Mesenchymal stem cell (in vitro differentiated cells and primary cell): ENCODE data around the gene ATG7.

ENCODE experiments used
- DNase-seq: peaks from one replicate; pipeline ENCODE4 v3.0.0-alpha.2; 2013
- H2AFZ ChIP-seq: one replicate; pipeline ENCODE4 v1.6.1; 2013; ENCODE audit warnings: low read depth, mild to moderate bottlenecking, control low read depth, inconsistent platforms, low read length, moderate library complexity
- H2AK5ac ChIP-seq: 2 replicates; pipeline ENCODE4 v1.6.1; 2013; ENCODE audit warnings: low read length, moderate library complexity, mild to moderate bottlenecking, inconsistent platforms; ENCODE audit not compliant: severe bottlenecking
- H2BK120ac ChIP-seq: one replicate; pipeline ENCODE4 v1.6.1; 2013; ENCODE audit warnings: low read depth, mild to moderate bottlenecking, inconsistent platforms, low read length, moderate library complexity
- H2BK12ac ChIP-seq, 2 experiments: one replicate each; pipeline ENCODE4 v1.6.1; 2013; ENCODE audit warnings: inconsistent platforms in 2 of 2, low read length in 2 of 2, mild to moderate bottlenecking in 2 of 2, moderate library complexity in 2 of 2, control low read depth in 1 of 2
- H2BK15ac ChIP-seq: one replicate; pipeline ENCODE4 v1.6.1; 2013; ENCODE audit warnings: mild to moderate bottlenecking, low read depth, inconsistent platforms; ENCODE audit not compliant: poor library complexity, severe bottlenecking
- H2BK5ac ChIP-seq: 2 replicates; pipeline ENCODE4 v1.6.1; 2013; ENCODE audit warnings: low read depth, mild to moderate bottlenecking, low read length, control low read depth, inconsistent platforms; ENCODE audit not compliant: poor library complexity, severe bottlenecking
- H3K14ac ChIP-seq, 2 experiments: one replicate each; pipeline ENCODE4 v1.6.1; 2013; ENCODE audit warnings: inconsistent platforms in 2 of 2, low read length in 2 of 2, control low read depth in 1 of 2, mild to moderate bottlenecking in 1 of 2, moderate library complexity in 1 of 2
- H3K18ac ChIP-seq, 2 experiments: one replicate each; pipeline ENCODE4 v1.6.1; 2013; ENCODE audit warnings: inconsistent platforms in 2 of 2, low read length in 2 of 2, control low read depth in 1 of 2, low read depth in 1 of 2, mild to moderate bottlenecking in 1 of 2
- H3K23ac ChIP-seq, 2 experiments: one replicate each; pipeline ENCODE4 v1.6.1; 2013; ENCODE audit warnings: inconsistent platforms in 2 of 2, low read length in 2 of 2, mild to moderate bottlenecking in 2 of 2, moderate library complexity in 2 of 2, control low read depth in 1 of 2
- H3K27ac ChIP-seq: 2 replicates; pipeline ENCODE4 v1.5.1; 2013; ENCODE audit warnings: mild to moderate bottlenecking, moderate library complexity, low read length, control low read depth, inconsistent platforms; ENCODE audit not compliant: poor library complexity, severe bottlenecking
- H3K27me3 ChIP-seq, 2 experiments: 2 replicates each; pipeline versions ENCODE4 v1.6.1 to v1.7.0; 2013; ENCODE audit warnings: low read length in 2 of 2, mild to moderate bottlenecking in 2 of 2, moderate library complexity in 2 of 2, control low read depth in 1 of 2, inconsistent platforms in 1 of 2; ENCODE audit not compliant: control insufficient read depth in 1 of 2, insufficient read depth in 1 of 2
- H3K36me3 ChIP-seq, 2 experiments: 2 replicates each; pipeline versions ENCODE4 v1.6.1 to v1.7.0; 2013; ENCODE audit warnings: low read length in 2 of 2, control low read depth in 1 of 2, inconsistent platforms in 1 of 2, low read depth in 1 of 2, mild to moderate bottlenecking in 1 of 2; ENCODE audit not compliant: insufficient read depth in 2 of 2, control insufficient read depth in 1 of 2
- H3K4ac ChIP-seq, 2 experiments: one replicate each; pipeline ENCODE4 v1.6.1; 2013; ENCODE audit warnings: inconsistent platforms in 2 of 2, low read length in 2 of 2, mild to moderate bottlenecking in 2 of 2, moderate library complexity in 2 of 2, control low read depth in 1 of 2, low read depth in 1 of 2
- H3K4me1 ChIP-seq: 2 replicates; pipeline ENCODE4 v1.6.1; 2013; ENCODE audit warnings: low read depth, low read length, control low read depth; ENCODE audit not compliant: control insufficient read depth, insufficient read depth
- H3K4me2 ChIP-seq: 2 replicates; pipeline ENCODE4 v1.6.1; 2013; ENCODE audit warnings: low read length, mild to moderate bottlenecking, inconsistent platforms; ENCODE audit not compliant: poor library complexity, severe bottlenecking
- H3K4me3 ChIP-seq, 2 experiments: 2 replicates each; pipeline versions ENCODE4 v1.5.1 to v1.7.0; 2013; ENCODE audit warnings: low read length in 2 of 2, mild to moderate bottlenecking in 2 of 2, control low read depth in 1 of 2, low read depth in 1 of 2; ENCODE audit not compliant: insufficient read depth in 1 of 2
- H3K79me1 ChIP-seq: replicated peaks from 2 replicates; pipeline ENCODE4 v1.6.1; 2013; ENCODE audit warnings: mild to moderate bottlenecking, control low read depth, low read length, inconsistent platforms; ENCODE audit not compliant: poor library complexity, severe bottlenecking
- H3K9ac ChIP-seq: 2 replicates; pipeline ENCODE4 v1.7.0; 2013; ENCODE audit warnings: mild to moderate bottlenecking, low read length, moderate library complexity
- H3K9me3 ChIP-seq: 2 replicates; pipeline ENCODE4 v1.7.0; 2013; ENCODE audit warnings: mild to moderate bottlenecking, low read length; ENCODE audit not compliant: control insufficient read depth
- H4K8ac ChIP-seq: one replicate; pipeline ENCODE4 v1.6.1; 2013; ENCODE audit warnings: inconsistent platforms, mild to moderate bottlenecking, low read length, moderate library complexity
- H4K91ac ChIP-seq: one replicate; pipeline ENCODE4 v1.6.1; 2013; ENCODE audit warnings: mild to moderate bottlenecking, low read length, inconsistent platforms
- WGBS: methylation state at CpG from one replicate; pipeline ENCODE4 v1.1.7; 2013; ENCODE audit warnings: mixed read lengths; 5-methylcytosine and 5-hydroxymethylcytosine counted together

ATG7 gene

DNA sequence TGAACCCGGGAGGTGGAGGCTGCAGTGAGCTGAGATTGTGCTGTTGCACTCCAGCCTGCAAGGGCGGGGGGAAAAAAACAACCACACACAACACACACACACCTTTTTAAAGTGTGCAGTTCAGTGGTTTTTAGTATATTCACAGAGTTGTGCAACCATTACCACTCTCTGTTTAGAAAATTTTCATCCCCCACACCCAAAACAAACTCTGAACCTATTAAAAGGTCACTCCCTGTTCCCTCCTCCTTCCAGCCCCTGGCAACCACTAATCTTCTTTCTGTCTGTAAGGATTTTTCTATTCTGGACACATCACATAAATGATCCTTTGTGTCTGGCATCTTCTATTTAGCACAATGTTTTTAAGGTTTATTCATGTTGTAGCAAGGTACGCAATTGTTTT, 159.1 kb downstream of the ATG7 start:
- Histone ChIP-seq H3K4me3 (no peak overlapping the region), H3K9ac (no peak overlapping the region), H2BK12ac (no peak overlapping the region), H3K36me3 (peaks cover 0 to 15% of the 10 kb centered on the region in 2 experiments), H3K4ac (no peak overlapping the region), H3K23ac (no peak overlapping the region), H3K27me3 (no peaks in the 10 kb centered on the region), H2BK15ac (no peak overlapping the region), H3K18ac (no peak overlapping the region), H2AK5ac (no peak overlapping the region), H3K4me1 (peaks cover 3% of the 10 kb centered on the region), H3K79me1 (peaks cover 9% of the 10 kb centered on the region), H2BK5ac (no peak overlapping the region), H3K4me2 (no peak overlapping the region), H3K27ac (no peak overlapping the region), H2AFZ (no peak overlapping the region), H3K9me3 (no peaks in the 10 kb centered on the region), H2BK120ac (no peak overlapping the region), H3K14ac (no peak overlapping the region), H4K8ac (no peak overlapping the region), H4K91ac (no peak overlapping the region)
- DNase-seq = no peak
- 100% methylated on average over 1 of the region's 3 CpGs for WGBS

DNA sequence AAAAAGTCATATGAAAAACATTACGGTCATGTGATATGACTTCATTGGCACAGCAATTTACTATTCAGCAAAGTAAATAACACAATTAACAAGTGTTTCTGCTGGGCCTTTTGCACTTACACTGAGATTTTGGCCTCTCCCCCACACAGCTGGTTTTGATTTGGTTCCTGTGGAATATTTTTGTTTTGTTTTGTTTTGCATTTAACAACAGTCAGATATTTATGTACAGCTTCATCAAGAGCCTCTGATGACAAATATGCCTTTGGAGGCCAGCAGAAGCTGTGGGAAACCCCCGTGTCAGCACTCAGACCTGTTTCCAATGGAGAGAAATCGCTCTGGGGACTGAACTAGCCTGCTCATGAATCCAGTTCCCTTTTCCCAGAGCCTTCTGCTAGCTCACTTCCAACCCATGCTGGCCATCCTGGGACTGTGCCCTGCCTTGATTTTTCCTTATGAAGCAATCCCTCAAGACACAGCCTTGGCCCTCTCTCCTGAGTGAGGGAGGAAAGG, 161.9 kb downstream of the ATG7 start:
- peak overlapping the region; percentile 84 for H2AK5ac ChIP-seq
- peak overlapping the region; percentile 51 for H4K8ac ChIP-seq
- DNase-seq = peak; percentile 67
- no peaks in the 10 kb centered on the region for H3K9me3 ChIP-seq
- H3K9ac ChIP-seq = peak overlapping the region; percentile 85
- peak overlapping the region; percentile 36 for H4K91ac ChIP-seq
- peak overlapping the region in 1 of 2 experiments; percentile 46 for H3K4me3 ChIP-seq
- no peak overlapping the region for H2BK12ac ChIP-seq
- no peak overlapping the region for H2BK15ac ChIP-seq
- H3K4ac ChIP-seq = no peak overlapping the region
- no peaks in the 10 kb centered on the region for H3K27me3 ChIP-seq
- H3K14ac ChIP-seq = peak overlapping the region in 1 of 2 experiments; percentile 49
- no peak overlapping the region for H3K23ac ChIP-seq
- peaks cover 9% of the 10 kb centered on the region for H3K79me1 ChIP-seq
- H2BK5ac ChIP-seq = peak overlapping the region; percentile 62
- no peak overlapping the region for H2AFZ ChIP-seq
- peaks cover 3% of the 10 kb centered on the region for H3K4me1 ChIP-seq
- H3K18ac ChIP-seq = peak overlapping the region in 1 of 2 experiments; percentile 41
- H2BK120ac ChIP-seq = no peak overlapping the region
- H3K27ac ChIP-seq = peak overlapping the region; percentile 54
- H3K4me2 ChIP-seq = no peak overlapping the region
- 82% methylated on average over 3 of the region's 3 CpGs for WGBS
- H3K36me3 ChIP-seq = no peaks in the 10 kb centered on the region

DNA sequence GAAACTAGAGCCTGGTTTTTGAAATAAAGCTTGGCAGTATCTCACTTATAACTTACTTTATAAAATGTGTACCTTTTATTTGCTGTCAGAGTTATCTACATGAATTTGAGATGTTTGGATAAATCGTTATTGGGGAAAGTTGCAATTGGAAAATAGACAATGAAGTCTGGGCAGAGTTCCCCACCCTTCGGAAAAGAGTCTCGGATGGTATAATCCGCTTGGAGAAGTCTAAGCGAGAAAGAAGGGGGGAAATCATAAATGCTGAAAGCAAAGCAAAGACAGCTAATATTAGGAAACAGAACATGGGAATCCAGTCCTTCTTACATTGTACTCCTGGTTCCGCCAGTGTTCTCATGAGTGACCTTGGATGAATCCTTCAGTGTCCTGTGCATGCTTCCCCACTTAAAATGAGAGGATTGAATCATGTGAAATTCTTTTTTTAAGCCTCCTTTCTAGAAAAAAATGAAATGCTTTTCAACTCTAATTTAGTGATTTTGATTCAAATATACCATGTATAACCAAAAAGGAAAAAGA, 162.4 kb downstream of the ATG7 start:
- WGBS = 99% methylated on average over 5 of the region's 6 CpGs
- no peak overlapping the region for H3K23ac ChIP-seq
- peaks cover 9% of the 10 kb centered on the region for H3K79me1 ChIP-seq
- H2BK120ac ChIP-seq = no peak overlapping the region
- DNase-seq = no peak
- H2BK12ac ChIP-seq = no peak overlapping the region
- no peak overlapping the region for H3K4me2 ChIP-seq
- H3K36me3 ChIP-seq = no peaks in the 10 kb centered on the region
- H4K8ac ChIP-seq = no peak overlapping the region
- peaks cover 3% of the 10 kb centered on the region for H3K4me1 ChIP-seq
- no peak overlapping the region for H3K4ac ChIP-seq
- H3K4me3 ChIP-seq = peak overlapping the region in 1 of 2 experiments; percentile 46
- H3K14ac ChIP-seq = no peak overlapping the region
- H2AK5ac ChIP-seq = peak overlapping the region; percentile 41
- H3K27me3 ChIP-seq = no peaks in the 10 kb centered on the region
- H2BK5ac ChIP-seq = no peak overlapping the region
- no peak overlapping the region for H2AFZ ChIP-seq
- H2BK15ac ChIP-seq = no peak overlapping the region
- peak overlapping the region; percentile 85 for H3K9ac ChIP-seq
- H4K91ac ChIP-seq = no peak overlapping the region
- no peaks in the 10 kb centered on the region for H3K9me3 ChIP-seq
- H3K27ac ChIP-seq = no peak overlapping the region
- H3K18ac ChIP-seq = peak overlapping the region in 1 of 2 experiments; percentile 41

DNA sequence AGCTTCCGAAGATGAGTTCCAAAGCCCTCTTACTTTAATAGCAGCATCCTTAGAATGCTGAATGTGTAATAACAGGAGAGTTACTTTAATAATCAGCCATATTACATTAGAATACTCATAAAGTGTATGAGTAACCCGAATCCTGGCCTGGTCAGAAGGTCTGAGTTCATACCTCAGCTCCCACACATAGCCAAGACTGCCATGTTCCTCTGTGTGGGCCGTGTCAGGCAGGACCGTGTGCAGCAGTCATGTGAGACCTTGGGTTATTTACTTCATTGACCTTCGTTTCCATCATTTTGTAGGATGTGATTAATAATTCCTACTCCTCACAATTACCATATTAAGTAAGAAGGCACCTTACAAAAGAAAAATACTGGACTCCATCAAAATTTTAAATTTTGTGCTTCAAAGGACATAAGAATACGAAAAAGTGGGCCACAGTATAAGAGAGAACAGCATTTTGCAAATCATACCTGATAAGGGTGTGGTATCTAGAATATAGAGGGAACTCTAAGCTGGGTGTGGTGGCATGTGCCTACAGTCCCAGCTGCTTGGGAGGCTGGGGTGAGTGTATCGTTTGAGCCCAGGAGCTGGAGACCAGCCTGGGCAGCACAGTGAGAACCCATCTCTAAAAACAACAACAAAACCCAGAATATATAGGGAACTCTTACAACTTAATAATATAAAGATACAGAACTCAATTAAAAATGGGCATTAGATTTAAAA, 163.4 kb downstream of the ATG7 start:
- peak overlapping the region; percentile 70 for H2BK15ac ChIP-seq
- DNase-seq = no peak
- H3K9ac ChIP-seq = peak overlapping the region; percentile 85
- H3K4me1 ChIP-seq = peaks cover 3% of the 10 kb centered on the region
- no peak overlapping the region for H2BK5ac ChIP-seq
- H3K27me3 ChIP-seq = no peaks in the 10 kb centered on the region
- H3K23ac ChIP-seq = no peak overlapping the region
- H2AK5ac ChIP-seq = no peak overlapping the region
- no peak overlapping the region for H2BK12ac ChIP-seq
- H3K14ac ChIP-seq = no peak overlapping the region
- H3K4me2 ChIP-seq = no peak overlapping the region
- no peak overlapping the region for H3K27ac ChIP-seq
- no peaks in the 10 kb centered on the region for H3K9me3 ChIP-seq
- no peak overlapping the region for H2AFZ ChIP-seq
- H4K91ac ChIP-seq = no peak overlapping the region
- H2BK120ac ChIP-seq = no peak overlapping the region
- H4K8ac ChIP-seq = no peak overlapping the region
- no peak overlapping the region for H3K18ac ChIP-seq
- no peaks in the 10 kb centered on the region for H3K36me3 ChIP-seq
- H3K79me1 ChIP-seq = peaks cover 9% of the 10 kb centered on the region
- no peak overlapping the region for H3K4ac ChIP-seq
- WGBS = 92% methylated on average over 2 of the region's 7 CpGs
- no peak overlapping the region for H3K4me3 ChIP-seq
